H1 (cell line): ENCODE results near the gene RNF43.

Source experiments
- EZH2 ChIP-seq: fragments of 200-600 bp; sonication (generic); IDR thresholded peaks from 2 replicates; pipeline ENCODE4 v1.7.1; 2012; ENCODE audit warnings: low read depth, mild to moderate bottlenecking, moderate library complexity, low read length, inconsistent platforms; ENCODE audit not compliant: severe bottlenecking
- GTF2F1 ChIP-seq: IDR thresholded peaks from 2 replicates; pipeline ENCODE4 v1.6.1; 2012; ENCODE audit warnings: low read depth, low read length, improper control_type of control experiment, borderline replicate concordance
- NRF1 ChIP-seq: IDR thresholded peaks from 2 replicates; pipeline ENCODE4 v1.6.1; 2011; ENCODE audit warnings: mild to moderate bottlenecking, low read depth, low read length, improper control_type of control experiment
- POLR2A ChIP-seq, 2 experiments: IDR thresholded peaks; 1 replicate in 1 of 2; 2 replicates in 1 of 2; pipeline ENCODE4 v1.6.1; 2011; ENCODE audit warnings: low read depth in 2 of 2, low read length in 2 of 2, mild to moderate bottlenecking in 2 of 2; ENCODE audit errors: control extremely low read depth in 1 of 2
- TAF1 ChIP-seq: IDR thresholded peaks from 2 replicates; pipeline ENCODE4 v1.6.1; 2011; ENCODE audit warnings: mild to moderate bottlenecking, low read depth, low read length
- TF ChIP-seq, protein P1 (sequence below): IDR thresholded peaks from 2 replicates; pipeline ENCODE4 v1.6.1; 2012; ENCODE audit warnings: inconsistent platforms
- TF ChIP-seq, protein P2 (sequence below), 3 experiments: IDR thresholded peaks; 1 replicate in 2 of 3; 2 replicates in 1 of 3; pipeline versions ENCODE4 v1.5.1 to v1.6.1; 2011; ENCODE audit warnings: low read length in 3 of 3, mild to moderate bottlenecking in 3 of 3, inconsistent platforms in 2 of 3, low read depth in 1 of 3, moderate library complexity in 1 of 3; ENCODE audit not compliant: insufficient read depth in 1 of 3; ENCODE audit errors: control extremely low read depth in 1 of 3

DNA sequence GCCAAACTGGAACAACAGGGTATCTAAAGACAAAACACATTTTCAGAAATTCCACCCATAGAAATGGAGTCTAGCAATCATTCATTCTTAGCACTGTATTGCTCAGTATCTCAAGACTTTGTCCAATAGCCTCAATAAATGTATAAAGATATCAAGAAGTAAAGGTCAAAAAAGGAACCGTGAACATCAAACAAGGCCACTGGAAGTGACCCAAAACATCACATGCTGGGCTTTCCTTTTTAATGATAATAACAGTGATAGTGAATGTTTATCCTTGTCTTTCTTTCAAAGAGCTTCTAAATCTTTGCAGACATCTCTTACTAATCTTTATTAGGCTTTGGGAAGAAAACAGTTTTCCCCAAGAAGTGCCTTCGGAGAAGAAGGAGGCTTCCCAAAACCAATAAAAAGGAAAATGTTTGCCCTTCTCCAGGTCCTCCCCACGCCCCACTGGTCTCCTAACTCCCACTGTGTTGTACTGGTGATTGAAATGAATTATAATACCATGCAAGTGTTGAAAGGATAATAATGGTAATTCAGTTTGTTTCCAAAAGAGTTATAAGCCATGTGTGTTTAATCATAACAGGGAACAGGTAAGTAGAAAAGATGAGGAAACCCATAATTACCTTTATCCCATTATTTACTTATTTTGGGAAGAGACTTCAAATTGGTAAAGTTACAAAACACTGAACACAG lies 18.6 kb downstream of the RNF43 start:
- TF ChIP-seq, protein P1, sequence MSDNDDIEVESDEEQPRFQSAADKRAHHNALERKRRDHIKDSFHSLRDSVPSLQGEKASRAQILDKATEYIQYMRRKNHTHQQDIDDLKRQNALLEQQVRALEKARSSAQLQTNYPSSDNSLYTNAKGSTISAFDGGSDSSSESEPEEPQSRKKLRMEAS, result no peak
- TF ChIP-seq POLR2A (IDR thresholded peaks at IDR 0.05; ENCODE audit: control extremely low read depth in 1 of 2, low read depth in 2 of 2, low read length in 2 of 2) (no peak), TAF1 (no peak), EZH2 (no peak), NRF1 (no peak), GTF2F1 (no peak)
- TF ChIP-seq, protein P2, sequence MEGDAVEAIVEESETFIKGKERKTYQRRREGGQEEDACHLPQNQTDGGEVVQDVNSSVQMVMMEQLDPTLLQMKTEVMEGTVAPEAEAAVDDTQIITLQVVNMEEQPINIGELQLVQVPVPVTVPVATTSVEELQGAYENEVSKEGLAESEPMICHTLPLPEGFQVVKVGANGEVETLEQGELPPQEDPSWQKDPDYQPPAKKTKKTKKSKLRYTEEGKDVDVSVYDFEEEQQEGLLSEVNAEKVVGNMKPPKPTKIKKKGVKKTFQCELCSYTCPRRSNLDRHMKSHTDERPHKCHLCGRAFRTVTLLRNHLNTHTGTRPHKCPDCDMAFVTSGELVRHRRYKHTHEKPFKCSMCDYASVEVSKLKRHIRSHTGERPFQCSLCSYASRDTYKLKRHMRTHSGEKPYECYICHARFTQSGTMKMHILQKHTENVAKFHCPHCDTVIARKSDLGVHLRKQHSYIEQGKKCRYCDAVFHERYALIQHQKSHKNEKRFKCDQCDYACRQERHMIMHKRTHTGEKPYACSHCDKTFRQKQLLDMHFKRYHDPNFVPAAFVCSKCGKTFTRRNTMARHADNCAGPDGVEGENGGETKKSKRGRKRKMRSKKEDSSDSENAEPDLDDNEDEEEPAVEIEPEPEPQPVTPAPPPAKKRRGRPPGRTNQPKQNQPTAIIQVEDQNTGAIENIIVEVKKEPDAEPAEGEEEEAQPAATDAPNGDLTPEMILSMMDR (IDR thresholded peaks at IDR 0.05; ENCODE audit: control extremely low read depth in 1 of 3, insufficient read depth in 1 of 3, low read depth in 1 of 3, low read length in 3 of 3), result no peak
